Neural progenitor cell (in vitro differentiated cells): Measurements from ENCODE around the gene B3GNT5. TPM values are rescaled to one million over a fixed set of nuclear protein-coding genes. Genes with fewer than 3 reads are reported as not detected.
A peak's percentile ranks its signal among the peaks of the same experiment; 100 is the strongest.

Source experiments
- DNase-seq: peaks from one replicate; pipeline ENCODE4 v3.0.0-alpha.2; 2016; ENCODE audit warnings: low spot score
- H2AFZ ChIP-seq: fragments of 200-600 bp; sonication (generic); replicated peaks from 2 replicates; pipeline ENCODE4 v1.6.1; 2016; ENCODE audit warnings: antibody characterized with exemption
- H3F3A ChIP-seq: fragments of 200-600 bp; sonication (generic); 2 replicates; pipeline ENCODE4 v1.6.1; 2016; ENCODE audit warnings: antibody characterized with exemption, low read depth
- H3K27ac ChIP-seq: fragments of 200-600 bp; sonication (generic); 2 replicates; pipeline ENCODE4 v1.5.1; 2016; ENCODE audit warnings: mild to moderate bottlenecking
- H3K27me3 ChIP-seq: fragments of 200-600 bp; sonication (generic); 2 replicates; pipeline ENCODE4 v1.6.1; 2016; ENCODE audit warnings: mild to moderate bottlenecking, moderate library complexity
- H3K36me3 ChIP-seq: fragments of 200-600 bp; sonication (generic); 2 replicates; pipeline ENCODE4 v1.5.1; 2016
- H3K4me1 ChIP-seq: fragments of 200-600 bp; sonication (generic); 2 replicates; pipeline ENCODE4 v1.6.1; 2016; ENCODE audit warnings: mixed run types
- H3K4me2 ChIP-seq: fragments of 200-600 bp; sonication (generic); 2 replicates; pipeline ENCODE4 v1.6.1; 2016
- H3K4me3 ChIP-seq: fragments of 200-600 bp; sonication (generic); 2 replicates; pipeline ENCODE4 v1.5.1; 2016
- H3K79me2 ChIP-seq: fragments of 200-600 bp; sonication (generic); 2 replicates; pipeline ENCODE4 v1.6.1; 2016; ENCODE audit warnings: low read depth
- H3K9ac ChIP-seq: fragments of 200-600 bp; sonication (generic); 2 replicates; pipeline ENCODE4 v1.6.1; 2016
- H3K9me3 ChIP-seq: fragments of 200-600 bp; sonication (generic); 2 replicates; pipeline ENCODE4 v1.5.1; 2016; ENCODE audit warnings: low read depth
- H4K20me1 ChIP-seq: fragments of 200-600 bp; sonication (generic); 2 replicates; pipeline ENCODE4 v1.6.1; 2016; ENCODE audit warnings: low read depth
- H3K27ac Mint-ChIP-seq: 3 replicates; pipeline ENCODE4 v1.8.0; 2021; ENCODE audit warnings: mixed read lengths
- H3K27me3 Mint-ChIP-seq: 2 replicates; pipeline ENCODE4 v1.8.0; 2022; ENCODE audit warnings: low read depth, mild to moderate bottlenecking, inconsistent platforms, moderate library complexity, mixed read lengths; ENCODE audit not compliant: insufficient read depth
- H3K36me3 Mint-ChIP-seq: 3 replicates; pipeline ENCODE4 v1.8.0; 2021; ENCODE audit warnings: mixed read lengths
- H3K4me1 Mint-ChIP-seq: 3 replicates; pipeline ENCODE4 v1.8.0; 2021; ENCODE audit warnings: mixed read lengths
- H3K4me3 Mint-ChIP-seq: 3 replicates; pipeline ENCODE4 v1.8.0; 2021; ENCODE audit warnings: mild to moderate bottlenecking, moderate library complexity, mixed read lengths
- H3K9me3 Mint-ChIP-seq: 3 replicates; pipeline ENCODE4 v1.8.0; 2020; ENCODE audit warnings: mixed read lengths
- CTCF ChIP-seq: fragments of 200-600 bp; sonication (generic); IDR thresholded peaks from 2 replicates; pipeline ENCODE4 v1.5.1; 2017; ENCODE audit warnings: antibody characterized with exemption, mild to moderate bottlenecking
- EZH2 ChIP-seq: fragments of 200-600 bp; sonication (generic); IDR thresholded peaks from 2 replicates; pipeline ENCODE4 v1.6.1; 2017; ENCODE audit warnings: antibody characterized with exemption, mild to moderate bottlenecking, moderate library complexity
- EZH2phosphoT487 ChIP-seq: fragments of 200-600 bp; sonication (generic); IDR thresholded peaks from 2 replicates; pipeline ENCODE4 v1.6.1; 2017; ENCODE audit warnings: antibody characterized with exemption
- total RNA-seq: library from RNA; depleted of rRNA; stranded (reverse); fragments of >200 nt; gene quantifications from 2 replicates; pipeline ENCODE4 v1.2.3, GENCODE V29; 2015; ENCODE audit warnings: low replicate concordance

The B3GNT5 gene
- total RNA-seq, 1 donor from 2014 or later = 14.1 TPM

GRCh38 chr3:183255348-183255730 lies 2.3 kb downstream of the B3GNT5 start:
- peaks cover 8% of the 10 kb centered on the region for H3K4me1 ChIP-seq
- peaks cover 37% of the 10 kb centered on the region for H3K79me2 ChIP-seq
- no peaks in the 10 kb centered on the region for H3K9me3 Mint-ChIP-seq
- H3K4me3 ChIP-seq = peak overlapping the region; percentile 71
- peaks cover 24% of the 10 kb centered on the region for H3K36me3 Mint-ChIP-seq
- peaks cover 39% of the 10 kb centered on the region for H3K4me1 Mint-ChIP-seq
- peak; percentile 29 for DNase-seq
- peak overlapping the region; percentile 90 for H3K4me2 ChIP-seq
- no peaks in the 10 kb centered on the region for H4K20me1 ChIP-seq
- H3K9me3 ChIP-seq = no peaks in the 10 kb centered on the region
- H3F3A ChIP-seq = peaks cover 18% of the 10 kb centered on the region
- no peak overlapping the region for H2AFZ ChIP-seq
- no peak overlapping the region for H3K27ac ChIP-seq
- H3K27me3 ChIP-seq = peaks cover 31% of the 10 kb centered on the region
- H3K4me3 Mint-ChIP-seq = peak overlapping the region; percentile 90
- H3K27ac Mint-ChIP-seq = peak overlapping the region; percentile 58
- H3K36me3 ChIP-seq = no peaks in the 10 kb centered on the region
- peaks cover 7% of the 10 kb centered on the region for H3K27me3 Mint-ChIP-seq
- no peak overlapping the region for H3K9ac ChIP-seq
- no peak for TF ChIP-seq CTCF
- TF ChIP-seq EZH2 = no peak
- no peak for TF ChIP-seq EZH2phosphoT487

GRCh38 chr3:183259087-183259486 lies 6.0 kb downstream of the B3GNT5 start:
- DNase-seq = no peak
- Histone ChIP-seq H3K79me2 (peaks cover 53% of the 10 kb centered on the region), H3K4me1 (peaks cover 19% of the 10 kb centered on the region), H3K36me3 (no peaks in the 10 kb centered on the region), H3K4me2 (no peak overlapping the region), H4K20me1 (peaks cover 5% of the 10 kb centered on the region), H3K9me3 (no peaks in the 10 kb centered on the region), H3K4me3 (no peak overlapping the region), H3K27ac (no peak overlapping the region), H3K9ac (no peak overlapping the region), H3F3A (peaks cover 21% of the 10 kb centered on the region), H3K27me3 (no peaks in the 10 kb centered on the region), H2AFZ (no peak overlapping the region)
- no peak overlapping the region for H3K27ac Mint-ChIP-seq
- H3K4me3 Mint-ChIP-seq = no peak overlapping the region
- H3K4me1 Mint-ChIP-seq = peaks cover 38% of the 10 kb centered on the region
- TF ChIP-seq CTCF = no peak
- no peak for TF ChIP-seq EZH2phosphoT487
- TF ChIP-seq EZH2 = no peak
- no peaks in the 10 kb centered on the region for H3K9me3 Mint-ChIP-seq
- H3K36me3 Mint-ChIP-seq = peaks cover 24% of the 10 kb centered on the region
- H3K27me3 Mint-ChIP-seq = peaks cover 7% of the 10 kb centered on the region

- Histone ChIP-seq H3K4me1 (peaks cover 24% of the 10 kb centered on the region), H3K9ac (no peak overlapping the region), H3K4me3 (no peak overlapping the region), H3K4me2 (no peak overlapping the region), H3F3A (peaks cover 27% of the 10 kb centered on the region), H2AFZ (no peak overlapping the region), H3K9me3 (no peaks in the 10 kb centered on the region), H4K20me1 (peaks cover 5% of the 10 kb centered on the region), H3K36me3 (no peaks in the 10 kb centered on the region), H3K27me3 (no peaks in the 10 kb centered on the region), H3K79me2 (peaks cover 53% of the 10 kb centered on the region), H3K27ac (no peak overlapping the region)
- TF ChIP-seq CTCF (no peak), EZH2 (no peak)
- no peak overlapping the region for H3K4me3 Mint-ChIP-seq
- H3K27me3 Mint-ChIP-seq = peaks cover 7% of the 10 kb centered on the region
- H3K4me1 Mint-ChIP-seq = peaks cover 38% of the 10 kb centered on the region
- peak overlapping the region; percentile 33 for H3K27ac Mint-ChIP-seq
- no peak for DNase-seq
- peaks cover 24% of the 10 kb centered on the region for H3K36me3 Mint-ChIP-seq
- H3K9me3 Mint-ChIP-seq = no peaks in the 10 kb centered on the region
Observed at GRCh38 chr3:183259621-183260020, 6.6 kb downstream of the B3GNT5 start.
